Central memory CD8-positive, alpha-beta T cell (primary cell): Measurements from ENCODE around the gene IGFL3.
"Not testable (repeated sequence)": the region's sequence is repeated elsewhere in the genome, so short reads cannot be mapped to it uniquely, and the experiment has no call there.

Experiments
- ATAC-seq: fragments of 150-1000 bp; cut with Tn5 transposase; replicated peaks from 2 replicates; pipeline ENCODE4 v1.10.0; 2022; ENCODE audit warnings: mild to moderate bottlenecking, moderate FRiP score, moderate number of reproducible peaks; ENCODE audit not compliant: poor library complexity, severe bottlenecking; ENCODE audit errors: extremely low read depth
- DNase-seq, 2 donors: peaks; one replicate each; pipeline ENCODE4 v3.0.0; 2021; ENCODE audit warnings: low spot score in 2 of 2
- H3K27ac Mint-ChIP-seq: one replicate; pipeline ENCODE4 v1.8.0; 2022; ENCODE audit warnings: low read depth, mild to moderate bottlenecking, moderate library complexity, mixed read lengths
- H3K27me3 Mint-ChIP-seq: one replicate; pipeline ENCODE4 v1.8.0; 2022; ENCODE audit warnings: mixed read lengths
- H3K36me3 Mint-ChIP-seq: one replicate; pipeline ENCODE4 v1.8.0; 2022; ENCODE audit warnings: mild to moderate bottlenecking, moderate library complexity, mixed read lengths; ENCODE audit not compliant: insufficient read depth
- H3K4me1 Mint-ChIP-seq: one replicate; pipeline ENCODE4 v1.8.0; 2022; ENCODE audit warnings: mixed read lengths
- H3K4me3 Mint-ChIP-seq: one replicate; pipeline ENCODE4 v1.8.0; 2022; ENCODE audit warnings: mild to moderate bottlenecking, moderate library complexity, mixed read lengths
- H3K9me3 Mint-ChIP-seq: one replicate; pipeline ENCODE4 v1.8.0; 2022; ENCODE audit warnings: mixed read lengths

IGFL3 gene

GRCh38 chr19:46081928-46082727 is 42.4 kb downstream of the IGFL3 start:
- peaks cover 9% of the 10 kb centered on the region for H3K9me3 Mint-ChIP-seq
- no peak overlapping the region for H3K4me3 Mint-ChIP-seq
- ATAC-seq (no peak), DNase-seq (no peak)
- no peaks in the 10 kb centered on the region for H3K36me3 Mint-ChIP-seq
- peaks cover 78% of the 10 kb centered on the region for H3K27me3 Mint-ChIP-seq
- H3K27ac Mint-ChIP-seq, result no peak overlapping the region
- peaks cover 4% of the 10 kb centered on the region for H3K4me1 Mint-ChIP-seq

- Mint-ChIP-seq H3K4me3 (no peak overlapping the region), H3K9me3 (no peaks in the 10 kb centered on the region), H3K36me3 (no peaks in the 10 kb centered on the region), H3K27ac (no peak overlapping the region), H3K4me1 (peaks cover 9% of the 10 kb centered on the region), H3K27me3 (peaks cover 92% of the 10 kb centered on the region)
- DNase-seq, result no peak
- no peak for ATAC-seq
Measured at GRCh38 chr19:46080561-46080960, 43.9 kb downstream of the IGFL3 start.

DNA sequence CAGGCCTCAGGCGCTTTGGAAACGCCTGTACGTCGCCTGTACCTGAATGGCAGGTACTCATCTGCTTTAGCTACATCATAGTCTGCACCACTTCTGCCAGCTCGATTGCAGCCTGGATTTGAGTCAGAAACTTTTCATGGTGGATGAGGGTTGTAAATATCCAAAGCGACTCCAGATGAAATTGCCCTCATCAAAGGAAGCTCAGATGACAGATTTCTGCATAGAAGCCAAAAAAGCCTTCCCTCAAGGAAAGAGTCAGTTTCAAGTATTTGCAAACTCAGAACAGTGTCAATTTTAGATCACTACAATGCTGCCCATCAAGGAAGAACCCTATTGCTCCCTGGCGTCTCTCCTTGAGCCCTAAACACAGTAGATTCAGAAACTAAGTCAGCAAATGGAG is 44.9 kb downstream of the IGFL3 start:
- peaks cover 9% of the 10 kb centered on the region for H3K4me1 Mint-ChIP-seq

GRCh38 chr19:46078573-46079332 is 45.7 kb downstream of the IGFL3 start:
- not testable (repeated sequence) for DNase-seq, H3K4me1 Mint-ChIP-seq, ATAC-seq, H3K9me3 Mint-ChIP-seq, H3K4me3 Mint-ChIP-seq, H3K36me3 Mint-ChIP-seq, H3K27ac Mint-ChIP-seq
- H3K27me3 Mint-ChIP-seq, result peaks cover 92% of the 10 kb centered on the region

More for the DNA sequence above, 44.9 kb downstream of the IGFL3 start:
- no peaks in the 10 kb centered on the region for H3K36me3 Mint-ChIP-seq
- ATAC-seq (no peak), DNase-seq (no peak)
- no peak overlapping the region for H3K4me3 Mint-ChIP-seq
- no peaks in the 10 kb centered on the region for H3K9me3 Mint-ChIP-seq
- peaks cover 92% of the 10 kb centered on the region for H3K27me3 Mint-ChIP-seq
- H3K27ac Mint-ChIP-seq, result no peak overlapping the region

DNA sequence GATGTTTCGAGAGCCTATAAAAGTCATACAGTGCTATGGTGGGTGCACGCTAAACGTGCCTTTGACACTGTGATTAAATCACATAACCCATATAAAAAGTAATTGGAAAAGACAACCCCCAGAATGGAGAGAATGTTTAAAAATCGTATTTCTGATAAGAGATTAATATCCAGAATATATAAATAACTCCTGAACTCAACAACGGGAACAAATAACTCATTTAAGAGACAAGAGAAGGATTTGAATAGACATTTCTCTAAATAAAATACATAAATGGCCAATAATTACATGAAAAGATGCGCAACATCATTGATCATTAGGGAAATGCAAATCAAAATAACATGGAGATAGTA is 46.7 kb downstream of the IGFL3 start:
- DNase-seq, result no peak
- Mint-ChIP-seq H3K36me3 (no peaks in the 10 kb centered on the region), H3K27ac (no peak overlapping the region), H3K4me1 (peaks cover 9% of the 10 kb centered on the region), H3K27me3 (peaks cover 93% of the 10 kb centered on the region), H3K4me3 (no peak overlapping the region), H3K9me3 (no peaks in the 10 kb centered on the region)
- ATAC-seq, result no peak

DNA sequence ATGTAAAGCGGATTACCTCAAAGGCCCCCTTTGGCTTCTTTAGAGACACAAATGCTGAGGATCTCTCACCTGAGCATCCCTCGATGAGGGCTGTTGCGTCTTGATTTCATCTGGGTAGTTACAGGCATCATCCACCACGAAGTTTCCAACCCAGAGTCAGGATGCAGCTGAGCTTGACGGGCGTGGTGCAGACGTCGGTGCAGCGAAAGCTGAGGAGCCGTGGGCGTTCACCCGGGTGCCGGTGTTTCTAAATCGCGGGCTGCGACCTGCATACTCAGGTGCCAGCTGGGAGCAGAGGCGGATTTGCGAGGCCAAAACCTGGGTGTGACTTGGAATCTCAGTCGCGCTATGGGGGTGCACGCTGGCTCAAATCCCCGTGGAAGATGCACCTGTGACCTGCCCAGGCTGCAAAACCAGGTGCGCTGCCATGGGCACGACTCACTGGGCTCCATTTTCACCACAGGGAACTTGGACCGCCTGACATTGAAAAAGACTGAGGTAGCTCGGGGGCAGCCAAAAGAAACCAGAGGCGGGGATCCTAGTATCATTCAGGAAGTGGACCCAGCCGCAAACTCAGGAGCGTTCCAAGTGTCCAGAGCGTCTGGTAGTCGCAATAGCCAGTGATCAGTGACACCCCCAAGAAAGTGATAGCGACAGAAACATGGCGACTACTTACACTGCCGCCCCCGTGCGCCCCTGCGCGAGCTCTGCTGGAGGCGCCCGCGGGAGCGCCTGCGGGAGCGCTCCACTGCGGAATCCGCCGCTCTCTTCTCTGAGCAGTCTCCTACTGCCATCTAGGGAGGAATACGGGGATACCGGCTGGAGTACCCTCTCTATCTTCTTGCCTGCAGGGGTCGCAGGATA is 47.3 kb downstream of the IGFL3 start:
- Mint-ChIP-seq H3K27ac (no peak overlapping the region), H3K36me3 (no peaks in the 10 kb centered on the region), H3K4me3 (no peak overlapping the region), H3K9me3 (no peaks in the 10 kb centered on the region), H3K4me1 (peaks cover 9% of the 10 kb centered on the region), H3K27me3 (peaks cover 93% of the 10 kb centered on the region)
- ATAC-seq (no peak), DNase-seq (no peak)

DNA sequence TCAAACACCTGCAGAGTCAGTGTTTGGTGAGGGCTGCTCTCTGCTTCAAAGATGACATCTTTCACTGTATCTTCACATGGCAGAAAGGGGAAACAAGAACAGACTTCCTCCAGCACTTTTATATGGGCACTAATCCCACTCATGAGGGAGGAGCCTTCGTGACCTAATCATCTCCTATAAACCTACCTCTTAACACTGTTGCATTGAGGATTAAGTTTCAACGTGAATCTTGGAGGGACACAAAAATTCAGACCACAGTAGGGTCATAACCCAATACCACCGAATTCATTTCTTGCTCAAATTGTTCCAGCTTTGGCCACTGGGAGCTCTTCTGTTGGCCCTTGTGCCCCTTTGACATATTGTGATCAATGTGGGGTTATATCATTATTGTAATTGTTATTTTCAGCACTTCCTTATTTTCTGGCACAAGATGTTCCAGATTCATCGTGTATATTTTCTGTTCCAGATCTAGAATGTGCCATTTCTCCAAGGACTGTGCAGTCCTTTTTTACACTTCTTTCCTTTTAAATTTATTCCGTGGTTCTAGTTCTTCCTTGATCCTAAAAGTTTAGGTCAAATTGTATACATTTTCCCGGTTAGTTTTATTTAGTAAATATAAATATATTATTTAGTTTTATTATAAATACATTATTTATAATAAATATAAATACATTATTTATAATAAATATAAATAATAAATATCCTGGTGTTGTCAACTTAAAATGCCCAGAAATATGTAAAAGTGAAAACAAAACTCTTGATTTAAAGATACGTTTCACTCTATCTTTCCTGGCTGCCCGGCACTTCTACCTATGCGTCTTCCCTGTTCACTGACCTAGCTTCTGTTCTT is 48.2 kb downstream of the IGFL3 start:
- Mint-ChIP-seq H3K9me3 (no peaks in the 10 kb centered on the region), H3K4me1 (peaks cover 9% of the 10 kb centered on the region), H3K27ac (no peak overlapping the region), H3K4me3 (no peak overlapping the region), H3K36me3 (no peaks in the 10 kb centered on the region), H3K27me3 (peaks cover 93% of the 10 kb centered on the region)
- DNase-seq (no peak), ATAC-seq (no peak)

GRCh38 chr19:46073268-46073922 is 51.1 kb downstream of the IGFL3 start:
- no peaks in the 10 kb centered on the region for H3K36me3 Mint-ChIP-seq
- DNase-seq (no peak), ATAC-seq (no peak)
- H3K9me3 Mint-ChIP-seq, result no peaks in the 10 kb centered on the region
- peaks cover 9% of the 10 kb centered on the region for H3K4me1 Mint-ChIP-seq
- H3K4me3 Mint-ChIP-seq, result no peak overlapping the region
- no peak overlapping the region for H3K27ac Mint-ChIP-seq
- peaks cover 95% of the 10 kb centered on the region for H3K27me3 Mint-ChIP-seq
